CD4-positive, alpha-beta T cell treated with Interleukin-15 for 4 hours (primary cell): ENCODE results near the gene LYL1.

Experiments
- DNase-seq: peaks from one replicate; pipeline ENCODE4 v3.0.0-alpha.2; 2020; ENCODE audit warnings: low spot score

LYL1 gene

GRCh38 chr19:13055213-13056051, 47.2 kb downstream of the LYL1 start:
- no peak for DNase-seq

GRCh38 chr19:13054626-13055212, 47.9 kb downstream of the LYL1 start:
- DNase-seq, result no peak

DNA sequence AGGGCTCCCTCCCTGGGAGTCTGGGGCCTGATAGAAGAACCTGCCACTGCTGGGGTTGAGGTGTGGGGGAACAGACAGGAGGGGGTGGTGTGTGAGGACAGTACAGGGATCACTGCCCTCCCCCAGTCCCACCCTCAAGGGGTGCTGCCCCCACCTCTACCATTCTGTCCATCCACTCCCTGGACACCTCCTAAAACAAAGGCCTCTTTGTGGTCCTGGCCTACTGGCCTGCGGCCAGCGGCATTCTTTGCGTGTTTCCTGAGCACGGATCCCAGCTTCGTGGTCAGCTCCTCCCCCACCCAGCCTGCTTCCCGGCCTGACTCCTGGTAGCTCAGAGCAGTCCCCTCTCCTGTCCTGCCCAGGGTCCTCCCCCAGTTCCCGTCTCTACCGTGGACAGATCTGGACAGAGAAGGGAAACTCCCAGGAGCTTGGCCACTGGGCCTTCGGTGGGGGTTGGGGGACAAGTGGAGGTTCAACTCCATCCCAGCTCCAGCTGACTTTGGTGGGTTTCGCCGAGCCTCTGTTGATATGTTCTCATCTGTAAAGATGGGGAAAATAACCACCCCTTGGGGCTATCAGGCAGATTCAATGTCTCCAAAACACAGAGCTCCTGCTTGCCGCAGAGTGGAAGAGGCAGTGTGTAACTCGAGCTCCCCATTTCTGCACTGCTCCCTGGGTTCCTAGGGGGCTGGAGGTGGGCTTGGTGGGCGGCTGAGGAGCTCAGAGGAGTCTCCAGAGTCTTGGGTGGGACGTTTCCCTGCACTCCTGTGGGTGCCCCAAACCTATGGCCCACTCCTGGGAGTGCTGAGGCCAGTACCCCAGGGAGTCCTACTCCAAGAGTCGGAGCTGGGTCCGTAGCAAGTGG, 48.7 kb downstream of the LYL1 start:
- DNase-seq, result no peak

DNA sequence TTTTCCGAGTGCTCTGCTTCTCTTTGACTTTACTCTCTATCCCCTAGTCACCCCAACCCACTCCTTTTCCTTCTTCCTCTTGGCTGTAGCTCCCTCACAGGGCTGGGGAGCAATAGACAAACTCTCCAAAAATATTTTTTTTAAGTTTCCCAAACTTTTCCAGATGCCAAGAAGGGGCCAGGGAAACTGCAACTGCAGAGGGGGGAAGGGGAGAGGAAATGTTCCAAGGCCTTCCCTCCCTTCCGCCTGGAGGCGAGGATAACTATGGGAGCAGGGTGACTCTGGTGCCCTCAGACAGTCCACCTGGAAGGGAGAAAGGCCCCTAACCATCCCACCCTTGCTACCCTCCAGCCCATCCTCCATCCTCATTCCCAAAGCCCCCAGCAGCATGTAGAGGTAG, 49.4 kb downstream of the LYL1 start:
- no peak for DNase-seq

GRCh38 chr19:13052447-13053175, 50.0 kb downstream of the LYL1 start:
- no peak for DNase-seq

DNA sequence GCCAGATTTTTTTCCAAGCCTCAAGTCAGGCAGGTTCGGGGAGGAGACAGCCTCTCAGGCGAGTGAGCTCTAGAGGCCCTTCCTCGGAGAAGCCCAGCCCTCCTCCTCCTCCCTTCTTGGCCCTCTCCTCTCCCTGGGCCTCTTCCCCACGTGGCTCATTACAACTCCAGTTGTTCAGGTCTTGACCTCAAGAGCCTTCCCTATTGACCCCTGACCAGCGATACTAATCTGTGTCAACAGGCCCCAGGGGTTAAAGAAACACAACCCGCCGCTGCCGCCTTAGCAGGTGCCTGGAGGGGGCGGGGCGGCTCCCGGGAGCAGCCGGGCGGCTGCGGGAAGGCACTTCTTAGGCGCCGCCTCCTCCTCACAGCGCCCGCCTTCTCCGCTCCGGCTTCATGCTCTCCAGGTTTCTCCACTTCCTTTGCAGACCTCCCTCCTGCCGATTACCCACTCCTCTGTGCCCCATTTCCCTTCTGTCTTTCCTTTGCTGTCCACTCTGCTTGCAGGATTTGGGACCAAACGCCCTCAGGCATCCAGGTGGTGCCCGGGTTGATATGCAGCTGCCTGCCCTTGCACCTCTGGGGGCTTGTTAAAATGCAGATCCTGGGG, 51.0 kb downstream of the LYL1 start:
- DNase-seq, result no peak

GRCh38 chr19:13050274-13050673, 52.4 kb downstream of the LYL1 start:
- DNase-seq, result no peak
